IMR-90 (cell line): ENCODE data around the gene RYR1. TPM values are rescaled to one million over a fixed set of nuclear protein-coding genes. Genes with fewer than 3 reads are reported as not detected.

ENCODE experiments used
- ATAC-seq: fragments of 200-7000 bp; cut with Tn5 transposase; 2 replicates; pipeline ENCODE4 v1.9.1; 2020; ENCODE audit warnings: low read depth, mild to moderate bottlenecking, moderate library complexity
- BruUV-seq: library from RNA; stranded (reverse); fragments of 400-500 nt; replicated peaks from 2 replicates; lab custom pipeline; 2021; lab: Mats Ljungman, UMichigan
- CTCF ChIA-PET: fragments of 300-600 bp; formaldehyde crosslinking; extraction: SDS; loops from one replicate; lab custom pipeline; 2021; ENCODE audit warnings: antibody characterized with exemption; lab: Yijun Ruan, JAX
- POLR2A ChIA-PET: fragments of 300-600 bp; sonication (Branson Sonifier 250); formaldehyde crosslinking; loops from one replicate; lab custom pipeline; 2022; ENCODE audit warnings: antibody characterized with exemption; ENCODE audit not compliant: unreplicated experiment; lab: Charles Lee
- DNase-seq: peaks from one replicate; pipeline ENCODE4 v3.0.0; 2013
- H2AFZ ChIP-seq: replicated peaks from 2 replicates; pipeline ENCODE3; 2013; ENCODE audit warnings: low read length, mild to moderate bottlenecking; ENCODE audit not compliant: poor library complexity
- H2AK5ac ChIP-seq: 2 replicates; pipeline ENCODE4 v1.6.1; 2013; ENCODE audit warnings: low read depth, low read length, inconsistent platforms
- H2AK9ac ChIP-seq: replicated peaks from 2 replicates; pipeline ENCODE3; 2013; ENCODE audit warnings: mild to moderate bottlenecking, low read depth, low read length, moderate library complexity; ENCODE audit not compliant: poor library complexity
- H2BK120ac ChIP-seq: 2 replicates; pipeline ENCODE4 v1.6.1; 2013; ENCODE audit warnings: low read depth, low read length, inconsistent platforms
- H2BK15ac ChIP-seq: 3 replicates; pipeline ENCODE4 v1.6.1; 2013; ENCODE audit warnings: low read depth, low read length, inconsistent platforms
- H2BK20ac ChIP-seq: 2 replicates; pipeline ENCODE4 v1.6.1; 2013; ENCODE audit warnings: low read depth, mild to moderate bottlenecking, inconsistent platforms, low read length, moderate library complexity
- H2BK5ac ChIP-seq: 2 replicates; pipeline ENCODE4 v1.6.1; 2013; ENCODE audit warnings: mild to moderate bottlenecking, low read depth, low read length, inconsistent platforms; ENCODE audit not compliant: poor library complexity, severe bottlenecking
- H3K14ac ChIP-seq: replicated peaks from 2 replicates; pipeline ENCODE4 v1.6.1; 2013; ENCODE audit warnings: low read depth, low read length, inconsistent platforms
- H3K18ac ChIP-seq: 2 replicates; pipeline ENCODE4 v1.6.1; 2013; ENCODE audit warnings: low read depth, low read length, control low read depth
- H3K23ac ChIP-seq: 2 replicates; pipeline ENCODE4 v1.6.1; 2013; ENCODE audit warnings: low read depth, low read length, inconsistent platforms
- H3K27ac ChIP-seq: 2 replicates; pipeline ENCODE4 v1.5.1; 2013; ENCODE audit warnings: mild to moderate bottlenecking, control low read depth, low read length; ENCODE audit not compliant: insufficient read depth
- H3K27me3 ChIP-seq: 2 replicates; pipeline ENCODE4 v1.6.1; 2013; ENCODE audit warnings: low read length; ENCODE audit not compliant: control insufficient read depth, insufficient read depth
- H3K36me3 ChIP-seq: 2 replicates; pipeline ENCODE4 v1.6.1; 2013; ENCODE audit warnings: low read length, mixed read lengths; ENCODE audit not compliant: control insufficient read depth, insufficient read depth
- H3K4ac ChIP-seq: 2 replicates; pipeline ENCODE4 v1.6.1; 2013; ENCODE audit warnings: low read depth, low read length, inconsistent platforms
- H3K4me1 ChIP-seq: 2 replicates; pipeline ENCODE4 v1.6.1; 2013; ENCODE audit warnings: low read length, mixed read lengths; ENCODE audit not compliant: control insufficient read depth, insufficient read depth
- H3K4me2 ChIP-seq: 2 replicates; pipeline ENCODE4 v1.6.1; 2013; ENCODE audit warnings: low read depth, mild to moderate bottlenecking, control low read depth, low read length, moderate library complexity
- H3K4me3 ChIP-seq: 2 replicates; pipeline ENCODE4 v1.5.1; 2013; ENCODE audit warnings: low read depth, mild to moderate bottlenecking, control low read depth, low read length, moderate library complexity; ENCODE audit not compliant: insufficient read depth
- H3K56ac ChIP-seq: 2 replicates; pipeline ENCODE4 v1.6.1; 2013; ENCODE audit warnings: low read length, inconsistent platforms; ENCODE audit not compliant: insufficient read depth; ENCODE audit errors: extremely low read depth
- H3K79me1 ChIP-seq, 2 experiments: 2 replicates each; pipeline ENCODE4 v1.6.1; 2013; ENCODE audit warnings: low read length in 2 of 2, inconsistent platforms in 1 of 2, low read depth in 1 of 2
- H3K9ac ChIP-seq: 2 replicates; pipeline ENCODE4 v1.6.1; 2013; ENCODE audit warnings: low read depth, low read length, control low read depth
- H3K9me1 ChIP-seq: 2 replicates; pipeline ENCODE4 v1.6.1; 2013; ENCODE audit warnings: low read length, inconsistent platforms; ENCODE audit not compliant: insufficient read depth
- H3K9me3 ChIP-seq: 2 replicates; pipeline ENCODE4 v1.6.1; 2013; ENCODE audit warnings: low read length; ENCODE audit not compliant: control insufficient read depth, insufficient read depth
- H4K20me1 ChIP-seq: 2 replicates; pipeline ENCODE4 v1.6.1; 2013; ENCODE audit warnings: low read length, inconsistent platforms; ENCODE audit not compliant: insufficient read depth
- H4K5ac ChIP-seq: 2 replicates; pipeline ENCODE4 v1.6.1; 2013; ENCODE audit warnings: mild to moderate bottlenecking, low read depth, low read length, control low read depth
- H4K8ac ChIP-seq, 2 experiments: 2 replicates each; pipeline ENCODE4 v1.6.1; 2013; ENCODE audit warnings: low read depth in 2 of 2, low read length in 2 of 2, control low read depth in 1 of 2, inconsistent platforms in 1 of 2
- H4K91ac ChIP-seq: 2 replicates; pipeline ENCODE4 v1.6.1; 2013; ENCODE audit warnings: low read depth, low read length, inconsistent platforms; ENCODE audit not compliant: insufficient read depth
- BHLHE40 ChIP-seq: fragments of 150-350 bp; IDR thresholded peaks from 2 replicates; pipeline ENCODE4 v1.6.1; 2016; ENCODE audit warnings: mild to moderate bottlenecking, low read depth, low read length
- CHD1 ChIP-seq: IDR thresholded peaks from 2 replicates; pipeline ENCODE4 v1.6.1; 2012; ENCODE audit warnings: low read depth, low read length, improper control_type of control experiment
- FOS ChIP-seq: fragments of 150-350 bp; IDR thresholded peaks from 2 replicates; pipeline ENCODE4 v1.6.1; 2016; ENCODE audit warnings: low read depth, low read length
- MAFK ChIP-seq: IDR thresholded peaks from 2 replicates; pipeline ENCODE4 v1.6.1; 2012; ENCODE audit warnings: low read depth, low read length, improper control_type of control experiment
- MAZ ChIP-seq: IDR thresholded peaks from 2 replicates; pipeline ENCODE4 v1.6.1; 2012; ENCODE audit warnings: low read depth, mild to moderate bottlenecking, low read length, improper control_type of control experiment, moderate library complexity, borderline replicate concordance
- MXI1 ChIP-seq: IDR thresholded peaks from 2 replicates; pipeline ENCODE4 v1.6.1; 2012; ENCODE audit warnings: low read depth, mild to moderate bottlenecking, low read length, moderate library complexity, borderline replicate concordance
- NFE2L2 ChIP-seq: fragments of 150-350 bp; IDR thresholded peaks from 2 replicates; pipeline ENCODE4 v1.6.1; 2016; ENCODE audit warnings: low read depth, mild to moderate bottlenecking, low read length
- POLR2A ChIP-seq: IDR thresholded peaks from 2 replicates; pipeline ENCODE4 v1.6.1; 2012; ENCODE audit warnings: mild to moderate bottlenecking, low read depth, low read length
- RAD21 ChIP-seq: IDR thresholded peaks from 2 replicates; pipeline ENCODE4 v1.6.1; 2012; ENCODE audit warnings: low read length, improper control_type of control experiment
- RFX5 ChIP-seq: IDR thresholded peaks from 2 replicates; pipeline ENCODE4 v1.8.0; 2012; ENCODE audit warnings: low read depth, mild to moderate bottlenecking, low read length, moderate library complexity
- USF2 ChIP-seq: fragments of 150-350 bp; IDR thresholded peaks from 2 replicates; pipeline ENCODE4 v1.6.1; 2017; ENCODE audit warnings: mild to moderate bottlenecking, antibody characterized with exemption, low read length, low read depth
- WGBS, 2 experiments: methylation state at CpG; one replicate each; pipeline versions ENCODE4 v1.1.5 to v1.1.7; 2013; ENCODE audit warnings: missing lambda C conversion rate in 2 of 2; ENCODE audit not compliant: insufficient read length in 1 of 2; ENCODE audit errors: extremely low coverage in 2 of 2; 5-methylcytosine and 5-hydroxymethylcytosine counted together
- dilution Hi-C: fragments of 300-500 bp; cut with HindIII; formaldehyde crosslinking; loops from one replicate; pipeline ENCODE4 v1.14.3; 2018; ENCODE audit warnings: low sequenced_read_pairs; ENCODE audit not compliant: unreplicated experiment
- in situ Hi-C: fragments of 300-500 bp; cut with MboI; formaldehyde crosslinking; loops from 3 replicates; pipeline ENCODE4 v1.14.3; 2019; ENCODE audit warnings: low sequenced_read_pairs, inconsistent platforms, mixed read lengths
- intact Hi-C: fragments of 100-400 bp; cut with micrococcal nuclease; formaldehyde crosslinking; loops from 2 replicates; pipeline ENCODE4 v1.10.0; 2022
- polyA plus RNA-seq, 3 experiments: library from polyadenylated mRNA; depleted of rRNA; stranded (reverse); fragments of >200 nt; gene quantifications; 2 replicates each; pipeline ENCODE4 v1.2.3, GENCODE V29; 2012; ENCODE audit warnings: low replicate concordance in 1 of 3
- total RNA-seq: library from RNA; depleted of rRNA; stranded (reverse); fragments of >200 nt; gene quantifications from 2 replicates; pipeline ENCODE4 v1.2.3, GENCODE V29; 2012
- TF ChIP-seq, protein P1 (sequence below): conservative IDR thresholded peaks from 2 replicates; pipeline ENCODE4 v1.5.1; 2012; ENCODE audit warnings: mild to moderate bottlenecking, low read depth, low read length, improper control_type of control experiment
- TF ChIP-seq, protein P2 (sequence below): fragments of 150-350 bp; IDR thresholded peaks from 2 replicates; pipeline ENCODE4 v1.6.1; 2016; ENCODE audit warnings: low read depth, mild to moderate bottlenecking, low read length, moderate library complexity, borderline replicate concordance

RYR1 gene
- total and polyA plus RNA-seq, 2 of the 4 experiments (the other 2 are of a cell fraction) = not detected

GRCh38 chr19:38394488-38394887 is 39.0 kb upstream of the RYR1 start:
- in situ Hi-C loops (no loop called here), intact Hi-C loops (no loop called here), dilution Hi-C loops (no loop called here)
- H3K56ac ChIP-seq = no peak overlapping the region
- H2AK5ac ChIP-seq = no peak overlapping the region
- no peak overlapping the region for H2AFZ ChIP-seq
- ATAC-seq (no peak), DNase-seq (no peak)
- BruUV-seq = no TSS peak
- no peaks in the 10 kb centered on the region for H3K9me3 ChIP-seq
- H4K5ac ChIP-seq = no peak overlapping the region
- H4K91ac ChIP-seq = no peak overlapping the region
- no peak overlapping the region for H2BK120ac ChIP-seq
- H3K9me1 ChIP-seq = peaks cover 3% of the 10 kb centered on the region; the same call in 1 of the 2 replicates
- no peak overlapping the region for H4K8ac ChIP-seq
- no peaks in the 10 kb centered on the region for H3K27me3 ChIP-seq
- no peak overlapping the region for H3K23ac ChIP-seq
- no peak overlapping the region for H2AK9ac ChIP-seq
- H3K9ac ChIP-seq = no peak overlapping the region
- ChIA-PET POLR2A (no interaction called here), CTCF (no interaction called here)
- no peak overlapping the region for H2BK5ac ChIP-seq
- H3K4me2 ChIP-seq = no peak overlapping the region
- peaks cover 7 to 25% of the 10 kb centered on the region in 2 experiments; a peak in 3 of 4 replicates for H3K79me1 ChIP-seq
- H3K4ac ChIP-seq = no peak overlapping the region
- H3K36me3 ChIP-seq = peaks cover 25% of the 10 kb centered on the region
- no peak overlapping the region for H3K18ac ChIP-seq
- H2BK20ac ChIP-seq = no peak overlapping the region
- no peak overlapping the region for H2BK15ac ChIP-seq
- H4K20me1 ChIP-seq = no peaks in the 10 kb centered on the region
- TF ChIP-seq POLR2A = no peak
- no peak for TF ChIP-seq CHD1
- TF ChIP-seq, protein P1, sequence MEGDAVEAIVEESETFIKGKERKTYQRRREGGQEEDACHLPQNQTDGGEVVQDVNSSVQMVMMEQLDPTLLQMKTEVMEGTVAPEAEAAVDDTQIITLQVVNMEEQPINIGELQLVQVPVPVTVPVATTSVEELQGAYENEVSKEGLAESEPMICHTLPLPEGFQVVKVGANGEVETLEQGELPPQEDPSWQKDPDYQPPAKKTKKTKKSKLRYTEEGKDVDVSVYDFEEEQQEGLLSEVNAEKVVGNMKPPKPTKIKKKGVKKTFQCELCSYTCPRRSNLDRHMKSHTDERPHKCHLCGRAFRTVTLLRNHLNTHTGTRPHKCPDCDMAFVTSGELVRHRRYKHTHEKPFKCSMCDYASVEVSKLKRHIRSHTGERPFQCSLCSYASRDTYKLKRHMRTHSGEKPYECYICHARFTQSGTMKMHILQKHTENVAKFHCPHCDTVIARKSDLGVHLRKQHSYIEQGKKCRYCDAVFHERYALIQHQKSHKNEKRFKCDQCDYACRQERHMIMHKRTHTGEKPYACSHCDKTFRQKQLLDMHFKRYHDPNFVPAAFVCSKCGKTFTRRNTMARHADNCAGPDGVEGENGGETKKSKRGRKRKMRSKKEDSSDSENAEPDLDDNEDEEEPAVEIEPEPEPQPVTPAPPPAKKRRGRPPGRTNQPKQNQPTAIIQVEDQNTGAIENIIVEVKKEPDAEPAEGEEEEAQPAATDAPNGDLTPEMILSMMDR = no peak
- no peak for TF ChIP-seq MAZ
- TF ChIP-seq USF2 = no peak
- TF ChIP-seq MXI1 = no peak
- no peak for TF ChIP-seq RAD21
- TF ChIP-seq, protein P2, sequence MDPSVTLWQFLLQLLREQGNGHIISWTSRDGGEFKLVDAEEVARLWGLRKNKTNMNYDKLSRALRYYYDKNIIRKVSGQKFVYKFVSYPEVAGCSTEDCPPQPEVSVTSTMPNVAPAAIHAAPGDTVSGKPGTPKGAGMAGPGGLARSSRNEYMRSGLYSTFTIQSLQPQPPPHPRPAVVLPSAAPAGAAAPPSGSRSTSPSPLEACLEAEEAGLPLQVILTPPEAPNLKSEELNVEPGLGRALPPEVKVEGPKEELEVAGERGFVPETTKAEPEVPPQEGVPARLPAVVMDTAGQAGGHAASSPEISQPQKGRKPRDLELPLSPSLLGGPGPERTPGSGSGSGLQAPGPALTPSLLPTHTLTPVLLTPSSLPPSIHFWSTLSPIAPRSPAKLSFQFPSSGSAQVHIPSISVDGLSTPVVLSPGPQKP = no peak
- no peak for TF ChIP-seq MAFK
- TF ChIP-seq RFX5 = no peak
- TF ChIP-seq BHLHE40 = no peak
- TF ChIP-seq FOS = no peak
- TF ChIP-seq NFE2L2 = no peak
- H3K4me3 ChIP-seq = no peak overlapping the region
- no peak overlapping the region for H3K14ac ChIP-seq
- WGBS, 2 experiments = 67% methylated on average over 12 of the region's 30 CpGs; no CpG with 5 or more reads in 1 of the 2 experiments
- H3K4me1 ChIP-seq = peaks cover 4% of the 10 kb centered on the region
- no peak overlapping the region for H3K27ac ChIP-seq
